Endothelial cell (in vitro differentiated cells): Measurements from ENCODE around the gene HMGB2. TPM values are rescaled to one million over a fixed set of nuclear protein-coding genes. Genes with fewer than 3 reads are reported as not detected.

Experiments used
- DNase-seq: peaks from one replicate; pipeline ENCODE4 v3.0.0; 2021; ENCODE audit warnings: low spot score
- H3K27ac Mint-ChIP-seq: one replicate; pipeline ENCODE4 v1.8.0; 2021; ENCODE audit warnings: mixed read lengths, inconsistent platforms; ENCODE audit not compliant: unreplicated experiment
- H3K27me3 Mint-ChIP-seq: one replicate; pipeline ENCODE4 v1.8.0; 2021; ENCODE audit warnings: mild to moderate bottlenecking, moderate library complexity, mixed read lengths, inconsistent platforms; ENCODE audit not compliant: unreplicated experiment
- H3K36me3 Mint-ChIP-seq: one replicate; pipeline ENCODE4 v1.8.0; 2021; ENCODE audit warnings: mild to moderate bottlenecking, low read depth, mixed read lengths, inconsistent platforms; ENCODE audit not compliant: unreplicated experiment
- H3K4me1 Mint-ChIP-seq: one replicate; pipeline ENCODE4 v1.8.0; 2021; ENCODE audit warnings: mild to moderate bottlenecking, mixed read lengths, inconsistent platforms; ENCODE audit not compliant: unreplicated experiment
- H3K4me3 Mint-ChIP-seq: one replicate; pipeline ENCODE4 v1.8.0; 2021; ENCODE audit warnings: mild to moderate bottlenecking, mixed read lengths, inconsistent platforms; ENCODE audit not compliant: unreplicated experiment
- H3K9me3 Mint-ChIP-seq: one replicate; pipeline ENCODE4 v1.8.0; 2021; ENCODE audit warnings: mixed read lengths, inconsistent platforms; ENCODE audit not compliant: unreplicated experiment
- total RNA-seq: library from RNA; stranded (reverse); fragmentation: NEBNext Ultra II Directional; extraction: Animal tissue kit (Norgen Biotek cat#: 25700); gene quantifications from one replicate; pipeline ENCODE4 v1.2.1, GENCODE V29; 2021; ENCODE audit not compliant: unreplicated experiment
- TF ChIP-seq, protein P1 (sequence below): fragments of 200-600 bp; sonication (generic); IDR thresholded peaks from one replicate; pipeline ENCODE4 v1.5.0; 2021; ENCODE audit warnings: antibody characterized with exemption; ENCODE audit not compliant: unreplicated experiment

Gene HMGB2
- total RNA-seq, 1 donor from 2014 or later, result 160 TPM

DNA sequence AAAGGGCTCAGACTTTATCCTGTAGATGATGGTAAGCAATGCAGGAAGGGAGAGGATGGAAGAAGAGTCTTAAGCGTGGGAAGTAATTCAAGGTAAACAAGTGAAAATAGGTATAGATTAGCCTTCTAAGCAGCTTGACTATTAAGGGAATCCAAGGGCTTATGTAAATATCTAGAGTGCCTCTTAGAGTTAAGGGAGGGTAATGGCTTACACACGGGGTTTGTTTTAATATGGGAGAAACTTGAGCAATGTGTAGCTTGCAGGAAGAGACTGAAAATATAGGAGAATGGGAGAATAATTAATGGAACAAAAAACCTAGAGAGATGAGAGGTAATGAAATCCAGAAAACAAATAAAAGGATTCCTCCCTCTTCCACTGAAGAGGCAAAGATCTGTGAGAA lies 23.8 kb upstream of the HMGB2 start:
- DNase-seq, result no peak
- TF ChIP-seq, protein P1, sequence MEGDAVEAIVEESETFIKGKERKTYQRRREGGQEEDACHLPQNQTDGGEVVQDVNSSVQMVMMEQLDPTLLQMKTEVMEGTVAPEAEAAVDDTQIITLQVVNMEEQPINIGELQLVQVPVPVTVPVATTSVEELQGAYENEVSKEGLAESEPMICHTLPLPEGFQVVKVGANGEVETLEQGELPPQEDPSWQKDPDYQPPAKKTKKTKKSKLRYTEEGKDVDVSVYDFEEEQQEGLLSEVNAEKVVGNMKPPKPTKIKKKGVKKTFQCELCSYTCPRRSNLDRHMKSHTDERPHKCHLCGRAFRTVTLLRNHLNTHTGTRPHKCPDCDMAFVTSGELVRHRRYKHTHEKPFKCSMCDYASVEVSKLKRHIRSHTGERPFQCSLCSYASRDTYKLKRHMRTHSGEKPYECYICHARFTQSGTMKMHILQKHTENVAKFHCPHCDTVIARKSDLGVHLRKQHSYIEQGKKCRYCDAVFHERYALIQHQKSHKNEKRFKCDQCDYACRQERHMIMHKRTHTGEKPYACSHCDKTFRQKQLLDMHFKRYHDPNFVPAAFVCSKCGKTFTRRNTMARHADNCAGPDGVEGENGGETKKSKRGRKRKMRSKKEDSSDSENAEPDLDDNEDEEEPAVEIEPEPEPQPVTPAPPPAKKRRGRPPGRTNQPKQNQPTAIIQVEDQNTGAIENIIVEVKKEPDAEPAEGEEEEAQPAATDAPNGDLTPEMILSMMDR, result no peak
- H3K27me3 Mint-ChIP-seq, result no peaks in the 10 kb centered on the region

DNA sequence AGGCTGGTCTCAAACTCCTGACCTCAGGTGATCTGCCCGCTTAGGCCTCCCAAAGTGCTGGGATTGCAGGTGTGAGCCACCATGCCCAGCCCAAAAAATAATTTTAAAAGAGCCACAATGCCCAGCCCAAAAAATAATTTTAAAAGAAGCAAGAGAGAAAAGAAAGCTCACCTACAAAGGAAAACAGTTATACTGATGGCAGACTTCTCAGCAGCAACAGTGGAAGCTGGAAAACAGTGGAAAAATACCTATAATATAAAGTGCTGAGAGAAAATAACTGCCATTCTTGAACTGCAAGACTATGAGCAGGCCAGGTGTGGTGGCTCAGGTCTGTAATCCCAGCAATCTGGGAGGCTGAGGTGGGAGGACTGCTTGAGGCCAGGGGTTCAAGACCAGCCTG lies 13.3 kb upstream of the HMGB2 start:
- DNase-seq, result no peak
- Mint-ChIP-seq H3K4me3 (no peak overlapping the region), H3K27ac (no peak overlapping the region), H3K4me1 (peaks cover 13% of the 10 kb centered on the region), H3K9me3 (no peaks in the 10 kb centered on the region), H3K27me3 (peaks cover 2% of the 10 kb centered on the region), H3K36me3 (no peaks in the 10 kb centered on the region)
- TF ChIP-seq, protein P1, result no peak

More for the DNA sequence above, 23.8 kb upstream of the HMGB2 start:
- Mint-ChIP-seq H3K9me3 (no peaks in the 10 kb centered on the region), H3K36me3 (peaks cover 6% of the 10 kb centered on the region), H3K4me1 (no peaks in the 10 kb centered on the region), H3K27ac (no peak overlapping the region), H3K4me3 (no peak overlapping the region)

DNA sequence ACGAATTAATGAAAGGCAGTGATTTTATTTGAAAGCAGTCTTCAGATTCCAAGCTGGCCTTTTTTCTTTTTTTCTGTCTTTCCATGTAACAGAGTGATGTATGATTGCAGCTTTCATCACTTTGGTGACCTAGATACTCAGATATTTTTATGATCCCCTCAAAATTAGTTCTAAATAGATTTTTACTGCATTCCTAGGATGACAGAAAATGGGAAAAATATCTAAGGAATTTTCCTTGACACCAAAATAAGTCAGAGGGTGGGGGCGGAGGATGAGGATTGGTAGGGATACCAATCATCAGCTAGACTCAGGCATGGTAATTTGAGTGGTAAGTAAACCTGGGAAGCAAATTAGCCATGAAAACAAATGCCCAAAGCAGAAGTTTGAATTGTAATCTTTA lies 11.9 kb upstream of the HMGB2 start:
- Mint-ChIP-seq H3K9me3 (no peaks in the 10 kb centered on the region), H3K4me3 (peak overlapping the region; percentile 54), H3K36me3 (no peaks in the 10 kb centered on the region), H3K27ac (no peak overlapping the region), H3K4me1 (peaks cover 22% of the 10 kb centered on the region), H3K27me3 (peaks cover 2% of the 10 kb centered on the region)
- no peak for DNase-seq
- TF ChIP-seq, protein P1, result no peak

DNA sequence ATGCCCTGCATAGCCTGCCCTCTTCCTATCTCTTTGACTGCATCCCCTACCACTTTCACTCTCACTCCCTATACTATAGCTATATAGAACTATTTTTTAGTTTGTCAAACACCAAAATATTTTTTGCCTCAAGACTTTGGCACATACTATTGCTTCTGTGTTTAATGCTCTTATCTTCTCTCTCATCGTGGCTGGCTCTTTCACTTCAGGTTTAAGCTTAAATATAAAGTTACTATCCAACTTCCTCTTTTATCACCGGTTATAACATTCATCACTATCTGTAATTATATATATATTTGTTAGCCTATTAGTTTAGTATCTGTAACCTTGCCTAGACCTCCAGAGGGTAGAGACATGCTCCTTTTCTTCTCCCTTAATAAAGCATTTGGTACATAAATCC lies 11.5 kb upstream of the HMGB2 start:
- DNase-seq, result no peak
- Mint-ChIP-seq H3K27me3 (peaks cover 2% of the 10 kb centered on the region), H3K9me3 (no peaks in the 10 kb centered on the region), H3K4me3 (peak overlapping the region; percentile 81), H3K36me3 (no peaks in the 10 kb centered on the region), H3K4me1 (peaks cover 26% of the 10 kb centered on the region), H3K27ac (no peak overlapping the region)
- TF ChIP-seq, protein P1, result no peak

DNA sequence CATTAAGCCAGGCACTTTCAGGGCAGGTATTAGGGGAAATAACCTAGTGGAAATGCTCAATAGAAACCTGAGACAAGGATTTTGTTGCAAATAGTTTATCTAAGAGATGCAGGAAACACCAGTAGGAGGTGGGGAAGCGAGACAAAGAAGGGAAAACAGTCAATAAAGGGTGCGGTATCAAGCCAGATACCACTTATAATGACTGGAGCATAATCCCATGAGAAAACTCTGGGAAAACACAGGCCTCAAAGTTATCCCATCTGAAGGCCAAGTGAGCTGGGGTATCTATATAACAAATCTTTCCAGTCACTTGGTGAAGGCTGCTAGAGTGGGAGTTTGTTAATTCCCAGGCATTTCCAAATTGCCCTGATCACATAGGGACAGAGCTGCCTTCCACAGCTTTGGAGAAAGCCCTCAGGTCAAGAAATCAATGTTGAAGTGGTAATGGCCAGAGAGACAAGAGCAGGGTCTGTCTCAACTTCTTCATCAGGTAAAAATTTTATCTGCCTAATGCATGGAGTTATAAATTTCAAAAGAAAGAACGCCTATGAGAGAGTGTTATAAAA lies 9.8 kb upstream of the HMGB2 start:
- Mint-ChIP-seq H3K4me3 (peak overlapping the region; percentile 66), H3K36me3 (no peaks in the 10 kb centered on the region), H3K4me1 (peaks cover 32% of the 10 kb centered on the region), H3K27me3 (peaks cover 2% of the 10 kb centered on the region), H3K27ac (peak overlapping the region; percentile 90), H3K9me3 (no peaks in the 10 kb centered on the region)
- TF ChIP-seq, protein P1, result no peak
- no peak for DNase-seq
